Amniotic stem cell (primary cell): Measurements from ENCODE around the gene P2RX4.
"Not testable (repeated sequence)": the region's sequence is repeated elsewhere in the genome, so short reads cannot be mapped to it uniquely, and the experiment has no call there.

Experiments
- DNase-seq: peaks from one replicate; lab custom pipeline; 2025; lab: John Stamatoyannopoulos, UW

P2RX4 gene

DNA sequence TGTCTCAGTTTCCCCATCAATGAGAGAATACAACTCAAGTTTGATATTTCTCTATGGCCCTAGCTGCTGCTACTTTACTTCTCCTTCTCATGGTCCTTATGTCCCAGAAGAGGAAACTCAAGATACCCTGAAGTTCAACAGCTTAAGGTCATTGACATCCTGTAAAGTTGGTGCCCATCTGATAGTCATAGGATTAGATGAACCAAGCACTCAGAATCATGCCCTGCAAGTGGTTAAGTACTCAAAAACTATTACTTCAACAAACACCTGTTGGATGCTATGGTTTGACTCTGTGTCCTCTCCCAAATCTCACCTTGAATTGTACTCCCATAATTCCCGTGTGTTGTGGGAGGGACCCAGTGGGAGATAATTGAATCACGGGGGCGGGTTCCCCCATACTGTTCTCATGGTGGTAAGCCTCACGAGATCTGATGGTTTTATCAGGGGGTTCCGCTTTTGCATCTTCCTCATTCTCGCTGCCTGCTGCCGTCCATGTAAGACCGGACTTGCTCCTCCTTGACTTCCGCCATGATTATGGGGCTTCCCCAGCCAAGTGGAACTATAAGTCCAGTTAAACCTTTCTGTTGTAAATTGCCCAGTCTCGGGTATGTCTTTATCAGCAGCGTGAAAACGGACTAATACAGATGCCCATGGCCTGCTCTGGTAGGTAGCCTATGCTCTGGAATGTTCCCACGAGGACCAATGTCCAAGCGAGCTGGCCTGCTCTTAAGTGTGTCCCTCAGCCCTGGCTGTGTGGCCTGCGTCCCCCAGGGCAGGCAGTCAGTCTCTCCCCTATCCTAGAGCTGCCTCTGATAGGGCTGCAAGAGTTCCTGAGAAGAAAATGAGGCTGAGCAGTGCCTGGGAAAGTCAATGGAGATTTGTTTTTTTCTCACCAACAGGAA, 68.5 kb downstream of the P2RX4 start:
- DNase-seq: no peak

DNA sequence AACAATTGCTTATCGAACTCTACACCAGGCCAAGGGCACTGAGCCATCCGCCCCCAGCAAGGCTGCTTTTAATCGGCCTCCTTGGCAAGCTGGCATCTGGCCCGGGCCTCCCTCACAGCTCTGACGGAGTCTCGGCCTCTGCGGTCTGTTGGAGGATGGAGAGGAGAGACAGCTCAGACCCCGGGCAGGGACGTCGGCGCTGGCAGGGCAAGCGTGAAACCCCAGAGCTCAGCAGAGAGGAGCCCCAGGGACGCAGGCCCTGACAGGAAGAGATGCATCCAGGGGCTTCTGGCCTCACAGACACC, 69.1 kb downstream of the P2RX4 start:
- no peak for DNase-seq

DNA sequence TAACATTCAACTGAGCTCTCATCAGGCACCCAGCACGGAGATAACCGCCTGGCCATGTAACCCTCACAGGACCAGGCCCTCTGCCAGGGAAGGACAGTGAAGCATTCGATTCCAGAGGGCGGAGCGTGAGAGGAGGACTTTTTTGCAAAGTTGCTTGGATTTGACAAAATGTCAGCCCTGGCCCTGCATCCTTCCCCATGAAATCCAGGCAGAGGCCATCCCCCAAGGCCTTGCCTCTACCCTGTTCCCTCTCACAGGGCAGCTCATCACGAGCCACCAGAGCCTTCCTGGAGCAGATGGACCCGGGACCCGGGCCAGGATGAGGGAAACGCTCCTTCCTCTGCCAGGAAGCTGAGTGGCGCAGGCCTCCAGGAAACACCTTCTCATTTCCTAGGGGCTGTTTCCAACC, 69.6 kb downstream of the P2RX4 start:
- DNase-seq: no peak

DNA sequence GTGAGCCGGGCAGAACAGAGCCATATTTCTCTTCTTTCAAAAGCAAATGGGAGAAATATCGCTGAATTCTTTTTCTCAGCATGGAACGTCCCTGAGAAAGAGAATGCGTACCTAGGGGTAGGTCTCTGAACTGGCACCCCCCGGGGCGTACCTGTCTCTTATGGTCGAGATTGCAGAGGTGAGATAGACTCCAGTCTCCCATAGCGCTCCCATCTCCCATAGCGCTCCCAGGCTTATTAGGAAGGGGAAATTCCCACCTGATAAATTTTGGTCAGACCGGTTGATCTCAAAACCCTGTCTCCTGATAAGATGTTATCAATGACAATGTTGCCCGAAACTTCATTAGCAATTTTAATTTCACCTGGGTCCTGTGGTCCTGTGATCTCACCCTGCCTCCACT, 70.6 kb downstream of the P2RX4 start:
- DNase-seq: not testable (repeated sequence)

DNA sequence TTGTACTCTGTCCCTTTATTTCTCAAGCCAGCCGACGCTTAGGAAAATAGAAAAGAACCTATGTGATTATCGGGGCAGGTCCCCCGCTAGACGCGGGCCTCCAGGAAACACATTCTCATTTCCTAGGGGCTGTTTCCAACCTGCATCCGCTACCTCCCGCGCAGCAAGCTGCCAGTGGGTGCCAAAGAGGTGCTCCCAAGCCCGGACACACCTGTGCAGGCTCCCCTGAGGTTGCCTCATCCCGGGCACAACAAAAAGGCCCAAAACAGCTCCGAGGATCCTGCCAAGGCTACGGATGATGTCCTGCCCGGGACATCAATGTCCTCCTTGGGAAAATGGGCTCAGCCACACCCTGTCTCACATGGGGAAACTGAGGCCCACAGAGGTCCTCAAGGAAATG, 71.2 kb downstream of the P2RX4 start:
- DNase-seq: not testable (repeated sequence)

DNA sequence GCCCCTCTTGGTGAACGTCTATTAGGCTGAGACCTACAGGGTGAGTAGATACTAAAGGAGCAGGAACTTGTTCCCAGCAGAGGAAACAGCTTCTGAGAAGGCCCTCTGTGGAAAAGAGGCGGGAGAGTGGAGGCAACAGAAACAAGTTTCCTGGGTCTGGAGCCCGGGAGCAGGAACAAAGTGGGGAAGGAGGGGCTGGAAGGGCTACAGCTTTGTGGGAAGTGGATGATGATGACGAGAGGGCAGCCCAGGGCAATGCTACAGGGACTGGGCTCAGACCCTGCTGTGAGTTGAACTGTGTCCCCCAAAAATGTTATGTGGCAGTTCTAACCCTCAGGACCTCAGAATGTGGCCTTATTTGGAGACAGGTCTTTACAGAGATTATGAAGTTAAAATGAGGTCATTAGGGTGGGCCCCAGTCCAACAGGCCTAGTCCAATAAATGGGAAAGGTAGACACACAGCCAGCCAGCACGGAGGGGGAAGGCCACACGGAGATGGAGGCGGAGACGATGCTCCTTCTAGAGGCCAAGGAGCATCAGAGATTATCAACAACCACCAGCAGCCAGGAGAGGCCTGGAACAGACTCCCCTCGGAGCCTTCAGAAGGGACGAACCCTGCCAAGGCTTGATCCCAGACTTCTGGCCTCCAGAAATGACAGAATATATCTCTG, 72.3 kb downstream of the P2RX4 start:
- DNase-seq: no peak

DNA sequence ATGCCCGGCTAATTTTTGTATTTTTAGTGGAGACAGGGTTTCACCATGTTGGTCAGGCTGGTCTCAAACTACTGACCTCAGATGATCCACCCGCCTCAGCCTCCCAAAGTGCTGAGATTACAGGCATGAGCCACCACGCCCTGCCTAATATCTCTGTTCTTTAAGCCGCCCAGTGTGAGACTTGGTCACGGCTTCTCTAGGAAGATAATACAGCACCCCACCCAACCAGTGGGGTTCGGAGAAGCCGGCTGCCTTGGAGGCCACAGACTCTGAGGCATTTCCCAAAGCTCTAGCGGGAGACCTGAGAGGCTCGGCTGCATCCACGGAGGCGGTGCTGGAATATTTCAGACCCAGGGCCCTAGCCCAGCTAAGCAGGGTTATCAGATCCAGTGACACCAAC, 73.0 kb downstream of the P2RX4 start:
- not testable (repeated sequence) for DNase-seq

DNA sequence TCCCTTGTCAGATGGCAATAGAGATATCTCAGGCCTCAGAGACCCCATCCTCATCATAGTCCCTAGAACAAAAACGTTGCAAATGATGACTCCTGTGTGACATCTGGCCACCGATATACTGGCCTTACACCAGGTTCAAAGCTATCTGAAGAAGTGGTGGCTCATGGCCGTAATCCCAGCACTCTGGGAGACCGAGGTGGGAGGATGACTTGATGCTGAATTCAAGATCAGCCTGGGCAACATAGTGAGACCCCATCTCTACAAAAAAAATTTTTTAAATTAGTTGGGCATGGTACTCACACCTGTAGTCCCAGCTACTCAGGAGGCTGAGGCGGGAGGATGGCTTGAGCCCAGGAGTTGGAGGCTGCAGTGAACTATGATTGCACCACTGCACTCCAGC, 73.5 kb downstream of the P2RX4 start:
- no peak for DNase-seq
